Osteocyte (in vitro differentiated cells): ENCODE results near the gene GRIN3B. TPM values are rescaled to one million over a fixed set of nuclear protein-coding genes. Genes with fewer than 3 reads are reported as not detected.
"Not testable (repeated sequence)": the region's sequence is repeated elsewhere in the genome, so short reads cannot be mapped to it uniquely, and the experiment has no call there.

Source experiments
- DNase-seq: peaks from one replicate; pipeline ENCODE4 v3.0.0; 2021; ENCODE audit warnings: mixed read lengths; ENCODE audit not compliant: unreplicated experiment; ENCODE audit errors: extremely low spot score
- H3K27ac Mint-ChIP-seq: one replicate; pipeline ENCODE4 v1.8.0; 2021; ENCODE audit warnings: mild to moderate bottlenecking, mixed read lengths; ENCODE audit not compliant: unreplicated experiment
- H3K27me3 Mint-ChIP-seq: one replicate; pipeline ENCODE4 v1.8.0; 2021; ENCODE audit warnings: mixed read lengths; ENCODE audit not compliant: unreplicated experiment
- H3K36me3 Mint-ChIP-seq: one replicate; pipeline ENCODE4 v1.8.0; 2021; ENCODE audit warnings: mixed read lengths; ENCODE audit not compliant: unreplicated experiment
- H3K4me1 Mint-ChIP-seq: one replicate; pipeline ENCODE4 v1.8.0; 2021; ENCODE audit warnings: mixed read lengths; ENCODE audit not compliant: unreplicated experiment
- H3K4me3 Mint-ChIP-seq: one replicate; pipeline ENCODE4 v1.8.0; 2021; ENCODE audit warnings: mild to moderate bottlenecking, moderate library complexity, mixed read lengths; ENCODE audit not compliant: unreplicated experiment
- H3K9me3 Mint-ChIP-seq: one replicate; pipeline ENCODE4 v1.8.0; 2021; ENCODE audit warnings: mixed read lengths; ENCODE audit not compliant: unreplicated experiment
- total RNA-seq: library from RNA; stranded (reverse); gene quantifications from 2 replicates; pipeline ENCODE4 v1.2.1, GENCODE V29; 2021
- TF ChIP-seq, protein P1 (sequence below): fragments of 200-600 bp; sonication (generic); IDR thresholded peaks from 2 replicates; pipeline ENCODE4 v1.5.0; 2021; ENCODE audit warnings: antibody characterized with exemption, mild to moderate bottlenecking, moderate library complexity

The GRIN3B gene
- total RNA-seq, 1 donor from 2014 or later = 0.46 TPM

DNA sequence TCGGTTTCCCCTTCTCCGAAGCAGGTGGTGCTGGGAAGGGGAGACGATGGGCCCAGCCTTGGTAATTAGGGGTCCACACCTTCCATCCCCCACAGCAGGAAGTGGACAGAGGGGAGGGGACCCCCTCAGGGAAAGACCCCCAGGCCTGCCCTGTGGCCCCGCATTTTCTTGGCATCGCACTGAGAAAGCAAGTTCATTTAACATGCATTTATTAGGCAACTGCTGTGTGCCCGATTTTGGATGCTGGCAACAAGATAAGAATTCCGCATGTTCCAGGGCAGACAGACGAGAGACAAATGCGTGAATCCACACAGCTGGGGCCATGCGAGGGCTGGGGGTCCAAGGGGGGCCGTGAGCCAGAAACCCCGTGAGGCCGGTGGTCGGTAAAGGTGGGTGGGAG, 45.9 kb upstream of the GRIN3B start:
- no peak overlapping the region for H3K4me3 Mint-ChIP-seq

DNA sequence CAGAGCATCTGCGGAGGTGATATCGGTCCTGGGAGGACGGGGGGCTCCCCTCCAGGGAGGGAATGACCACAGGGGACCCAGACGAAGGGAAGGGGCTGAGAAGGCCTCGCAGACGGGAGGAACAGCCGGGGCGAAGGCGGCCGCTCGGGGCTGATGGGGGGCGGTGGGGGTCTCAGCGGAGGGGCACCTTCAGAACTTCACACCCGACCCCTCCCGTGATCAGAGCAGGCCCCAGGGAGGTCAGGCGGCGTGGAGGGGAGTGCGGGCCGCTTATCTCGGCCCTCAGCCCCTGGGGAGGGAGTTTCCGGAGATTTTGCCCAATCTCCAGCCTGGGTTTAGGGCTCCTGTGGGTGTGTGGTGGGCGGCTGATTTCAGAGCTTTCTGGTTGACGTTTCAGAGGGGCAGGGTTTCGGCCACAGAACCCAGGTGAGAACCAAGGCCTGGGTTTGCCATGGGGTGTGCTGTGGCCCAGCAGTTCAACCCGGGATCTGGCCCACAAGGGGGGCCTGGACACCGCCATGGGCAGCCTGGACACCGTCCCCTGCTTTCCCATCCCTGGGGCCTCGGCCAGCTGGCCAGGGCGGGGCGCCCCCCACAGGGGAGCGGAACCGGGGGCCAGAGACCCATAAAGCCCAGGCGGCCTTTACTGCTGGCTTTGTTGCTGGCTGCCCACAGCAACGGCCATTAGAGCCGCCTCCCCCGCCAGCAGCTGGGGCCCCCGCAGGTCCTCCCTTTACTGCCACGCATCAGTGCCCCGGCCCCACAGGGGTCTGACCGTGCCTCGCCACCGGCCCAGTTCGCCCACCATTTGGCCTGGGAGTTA, 45.3 kb upstream of the GRIN3B start:
- TF ChIP-seq, protein P1, sequence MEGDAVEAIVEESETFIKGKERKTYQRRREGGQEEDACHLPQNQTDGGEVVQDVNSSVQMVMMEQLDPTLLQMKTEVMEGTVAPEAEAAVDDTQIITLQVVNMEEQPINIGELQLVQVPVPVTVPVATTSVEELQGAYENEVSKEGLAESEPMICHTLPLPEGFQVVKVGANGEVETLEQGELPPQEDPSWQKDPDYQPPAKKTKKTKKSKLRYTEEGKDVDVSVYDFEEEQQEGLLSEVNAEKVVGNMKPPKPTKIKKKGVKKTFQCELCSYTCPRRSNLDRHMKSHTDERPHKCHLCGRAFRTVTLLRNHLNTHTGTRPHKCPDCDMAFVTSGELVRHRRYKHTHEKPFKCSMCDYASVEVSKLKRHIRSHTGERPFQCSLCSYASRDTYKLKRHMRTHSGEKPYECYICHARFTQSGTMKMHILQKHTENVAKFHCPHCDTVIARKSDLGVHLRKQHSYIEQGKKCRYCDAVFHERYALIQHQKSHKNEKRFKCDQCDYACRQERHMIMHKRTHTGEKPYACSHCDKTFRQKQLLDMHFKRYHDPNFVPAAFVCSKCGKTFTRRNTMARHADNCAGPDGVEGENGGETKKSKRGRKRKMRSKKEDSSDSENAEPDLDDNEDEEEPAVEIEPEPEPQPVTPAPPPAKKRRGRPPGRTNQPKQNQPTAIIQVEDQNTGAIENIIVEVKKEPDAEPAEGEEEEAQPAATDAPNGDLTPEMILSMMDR = no peak
- Mint-ChIP-seq H3K4me3 (no peak overlapping the region), H3K9me3 (no peaks in the 10 kb centered on the region), H3K36me3 (no peaks in the 10 kb centered on the region), H3K27me3 (no peaks in the 10 kb centered on the region), H3K27ac (no peak overlapping the region), H3K4me1 (peaks cover 28% of the 10 kb centered on the region)
- DNase-seq = no peak

More for the DNA sequence above, 45.9 kb upstream of the GRIN3B start:
- TF ChIP-seq, protein P1 = no peak
- Mint-ChIP-seq H3K4me1 (peaks cover 28% of the 10 kb centered on the region), H3K36me3 (no peaks in the 10 kb centered on the region), H3K9me3 (no peaks in the 10 kb centered on the region), H3K27me3 (no peaks in the 10 kb centered on the region), H3K27ac (no peak overlapping the region)
- no peak for DNase-seq

DNA sequence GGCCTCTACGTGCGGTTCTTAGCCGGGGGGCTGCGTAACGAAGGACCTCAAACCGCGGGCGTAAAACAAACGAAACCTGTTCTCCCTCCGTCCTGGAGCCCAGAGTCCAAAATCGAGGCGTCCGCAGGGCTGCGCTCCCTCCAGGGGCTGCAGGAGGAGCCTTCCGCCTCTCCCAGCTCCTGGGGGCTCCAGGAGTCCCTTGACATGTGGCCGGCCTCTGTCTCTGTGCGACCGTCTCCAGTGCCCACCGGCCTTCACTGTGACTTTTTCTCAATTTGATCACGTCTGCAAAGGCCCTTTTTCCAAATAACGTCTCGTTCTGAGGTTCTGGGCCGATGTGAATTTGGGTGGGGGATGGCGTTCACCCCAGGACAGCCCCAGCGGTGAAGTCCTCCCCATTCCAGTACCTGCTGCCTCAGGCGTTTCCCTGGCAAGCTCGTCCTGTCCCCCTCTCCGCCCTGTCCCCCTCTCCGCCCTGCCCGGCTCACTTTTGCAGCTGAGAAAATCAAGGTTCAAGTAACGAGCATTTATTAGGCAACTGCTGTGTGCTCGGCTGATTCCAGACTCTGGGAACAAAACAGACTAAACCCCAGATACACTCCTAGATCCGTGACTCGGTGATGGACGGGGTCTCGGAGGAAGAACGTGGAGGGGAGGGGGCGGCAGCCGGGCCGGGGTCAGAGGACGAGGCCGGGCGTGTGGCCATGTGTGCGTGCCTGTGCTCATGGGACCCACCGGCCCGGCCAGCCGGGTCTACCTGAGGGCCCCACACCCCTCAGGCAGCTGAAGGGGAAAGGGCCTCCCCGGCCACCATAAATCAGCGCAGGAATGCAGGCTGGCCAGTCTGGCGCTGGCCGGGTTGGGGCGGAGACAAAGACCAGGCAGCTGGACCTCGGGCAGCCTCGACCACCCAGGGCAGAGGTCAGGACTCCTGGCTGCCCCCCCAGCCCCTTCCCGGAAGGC, 44.1 kb upstream of the GRIN3B start:
- Mint-ChIP-seq H3K4me1 (peaks cover 24% of the 10 kb centered on the region), H3K4me3 (no peak overlapping the region), H3K27ac (no peak overlapping the region), H3K36me3 (no peaks in the 10 kb centered on the region), H3K27me3 (no peaks in the 10 kb centered on the region), H3K9me3 (no peaks in the 10 kb centered on the region)
- no peak for DNase-seq
- TF ChIP-seq, protein P1 = no peak

DNA sequence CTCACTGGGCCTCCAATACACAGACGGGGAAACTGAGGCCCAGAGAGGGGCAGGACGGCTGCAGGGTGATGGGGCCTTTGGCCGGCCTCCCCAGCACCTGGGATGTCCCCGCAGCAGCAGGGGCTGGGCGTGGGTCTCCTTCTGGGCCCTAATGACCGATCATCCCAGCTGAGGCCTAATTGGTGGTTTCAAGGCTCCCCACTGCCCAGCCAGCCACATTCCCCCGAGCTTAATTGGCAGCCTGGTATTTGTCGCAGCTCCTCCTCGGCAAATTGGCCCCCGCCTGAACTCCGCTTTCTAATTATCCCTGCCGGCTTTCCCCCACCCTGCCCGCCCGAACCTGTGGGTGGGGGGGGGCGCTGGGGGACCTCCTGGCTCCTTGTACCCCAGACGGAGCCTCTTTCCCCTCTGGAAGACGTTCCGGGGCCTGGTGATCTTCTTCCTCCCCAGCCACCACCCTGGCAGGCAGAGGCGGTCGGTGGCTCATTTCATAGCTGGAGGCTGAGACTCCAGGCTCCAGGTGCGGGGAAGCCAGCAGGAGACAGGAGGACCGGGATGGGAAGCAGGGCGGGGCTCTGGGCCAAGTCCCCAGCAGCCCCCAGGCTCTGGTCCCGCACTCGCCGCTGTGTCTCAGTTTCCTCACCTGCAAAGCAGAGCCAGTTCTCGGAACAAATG, 43.3 kb upstream of the GRIN3B start:
- no peak overlapping the region for H3K27ac Mint-ChIP-seq
- H3K4me3 Mint-ChIP-seq = no peak overlapping the region
- H3K36me3 Mint-ChIP-seq = no peaks in the 10 kb centered on the region
- H3K9me3 Mint-ChIP-seq = no peaks in the 10 kb centered on the region
- TF ChIP-seq, protein P1 = no peak
- no peaks in the 10 kb centered on the region for H3K27me3 Mint-ChIP-seq
- H3K4me1 Mint-ChIP-seq = peaks cover 18% of the 10 kb centered on the region
- no peak for DNase-seq

DNA sequence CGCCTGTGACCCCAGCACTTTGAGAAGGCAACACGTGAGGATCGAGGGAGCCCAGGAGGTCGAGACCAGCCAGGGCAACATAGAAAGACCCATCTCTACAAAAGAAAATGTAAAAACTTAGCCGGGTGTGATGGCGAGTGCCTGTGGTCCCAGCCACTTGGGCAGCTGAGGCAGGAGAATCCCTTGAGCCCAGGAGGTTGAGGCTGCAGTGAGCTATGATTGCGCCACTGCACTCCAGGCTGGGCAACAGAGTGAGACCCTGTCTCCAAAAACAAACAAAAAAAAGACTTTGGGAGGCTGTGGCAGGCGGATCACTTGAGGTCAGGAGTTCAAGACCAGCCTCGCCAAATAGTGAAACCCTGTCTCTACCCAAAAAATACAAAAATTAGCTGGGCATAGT, 42.6 kb upstream of the GRIN3B start:
- H3K27me3 Mint-ChIP-seq, H3K36me3 Mint-ChIP-seq, H3K4me3 Mint-ChIP-seq, H3K27ac Mint-ChIP-seq, DNase-seq, H3K9me3 Mint-ChIP-seq: not testable (repeated sequence)
- peaks cover 18% of the 10 kb centered on the region for H3K4me1 Mint-ChIP-seq
